CD14-positive monocyte (primary cell): ENCODE measurements around the gene FAM163B. TPM values are rescaled to one million over a fixed set of nuclear protein-coding genes. Genes with fewer than 3 reads are reported as not detected.

ENCODE experiments used
- DNase-seq, 3 donors: peaks; one replicate each; pipeline ENCODE4 v3.0.0-alpha.2; 2011 to 2022
- H2AFZ ChIP-seq: 2 replicates; pipeline ENCODE4 v1.6.0; 2012; ENCODE audit warnings: mild to moderate bottlenecking, low read depth, low read length, inconsistent platforms; ENCODE audit not compliant: insufficient read depth, poor library complexity, severe bottlenecking
- H3K27ac ChIP-seq, 2 donors: 1 replicate in 1 of 2; 2 replicates in 1 of 2; pipeline ENCODE4 v1.5.1; 2012 to 2013; ENCODE audit warnings: low read length in 2 of 2, control low read depth in 1 of 2, inconsistent platforms in 1 of 2, low read depth in 1 of 2, mild to moderate bottlenecking in 1 of 2
- H3K27me3 ChIP-seq, 2 donors: one replicate each; pipeline versions ENCODE4 v1.6.0 to v1.6.1; 2011 to 2013; ENCODE audit warnings: low read length in 2 of 2; ENCODE audit not compliant: control insufficient read depth in 2 of 2, insufficient read depth in 2 of 2
- H3K36me3 ChIP-seq, 2 donors: replicated peaks in 1 of 2; 1 replicate in 1 of 2; 2 replicates in 1 of 2; pipeline versions ENCODE4 v1.5.1 to v1.6.1; 2012 to 2013; ENCODE audit warnings: low read length in 2 of 2, control low read depth in 1 of 2, inconsistent platforms in 1 of 2, mild to moderate bottlenecking in 1 of 2; ENCODE audit not compliant: insufficient read depth in 2 of 2, control insufficient read depth in 1 of 2
- H3K4me1 ChIP-seq, 2 donors: 1 replicate in 1 of 2; 2 replicates in 1 of 2; pipeline versions ENCODE4 v1.5.1 to v1.6.1; 2012 to 2013; ENCODE audit warnings: low read length in 2 of 2, control low read depth in 1 of 2, inconsistent platforms in 1 of 2, mild to moderate bottlenecking in 1 of 2, moderate library complexity in 1 of 2; ENCODE audit not compliant: insufficient read depth in 2 of 2, control insufficient read depth in 1 of 2
- H3K4me2 ChIP-seq: replicated peaks from 2 replicates; pipeline ENCODE3; 2012; ENCODE audit warnings: low read length, moderate library complexity, mild to moderate bottlenecking; ENCODE audit not compliant: poor library complexity, severe bottlenecking; ENCODE audit errors: extremely low read depth
- H3K4me3 ChIP-seq, 3 experiments: fragments of 200-600 bp in 1 of 3; sonication (generic) in 1 of 3; replicated peaks in 1 of 3; 1 replicate in 2 of 3; 2 replicates in 1 of 3; pipeline ENCODE4 v1.5.1; 2011 to 2013; ENCODE audit warnings: low read length in 3 of 3, mild to moderate bottlenecking in 3 of 3, control low read depth in 2 of 3, low read depth in 2 of 3, inconsistent platforms in 1 of 3, moderate library complexity in 1 of 3
- H3K79me2 ChIP-seq: 2 replicates; pipeline ENCODE4 v1.6.0; 2012; ENCODE audit warnings: mild to moderate bottlenecking, control low read depth, inconsistent platforms, low read length, moderate library complexity; ENCODE audit not compliant: insufficient read depth
- H3K9ac ChIP-seq: 2 replicates; pipeline ENCODE4 v1.6.0; 2017; ENCODE audit warnings: low read length, mild to moderate bottlenecking; ENCODE audit not compliant: insufficient read depth, poor library complexity, severe bottlenecking
- H3K9me3 ChIP-seq, 2 donors: replicated peaks in 1 of 2; 1 replicate in 1 of 2; 2 replicates in 1 of 2; pipeline versions ENCODE4 v1.5.1 to v1.6.1; 2012 to 2013; ENCODE audit warnings: low read length in 2 of 2, control low read depth in 1 of 2; ENCODE audit not compliant: control insufficient read depth in 1 of 2, insufficient read depth in 1 of 2
- H4K20me1 ChIP-seq: 2 replicates; pipeline ENCODE4 v1.6.0; 2012; ENCODE audit warnings: mild to moderate bottlenecking, low read length, control low read depth, moderate library complexity; ENCODE audit not compliant: insufficient read depth
- H3K27ac Mint-ChIP-seq, 7 donors: one replicate each; pipeline ENCODE4 v1.8.0; 2020; ENCODE audit warnings: mild to moderate bottlenecking in 7 of 7, mixed read lengths in 7 of 7, moderate library complexity in 6 of 7, inconsistent platforms in 2 of 7
- H3K27me3 Mint-ChIP-seq, 3 donors: one replicate each; pipeline ENCODE4 v1.8.0; 2021 to 2022; ENCODE audit warnings: low read depth in 3 of 3, mild to moderate bottlenecking in 3 of 3, mixed read lengths in 3 of 3, moderate library complexity in 3 of 3, inconsistent platforms in 1 of 3
- H3K36me3 Mint-ChIP-seq, 2 donors: one replicate each; pipeline ENCODE4 v1.8.0; 2020; ENCODE audit warnings: mixed read lengths in 2 of 2, inconsistent platforms in 1 of 2, mild to moderate bottlenecking in 1 of 2
- H3K4me1 Mint-ChIP-seq: one replicate; pipeline ENCODE4 v1.8.0; 2020; ENCODE audit warnings: mild to moderate bottlenecking, mixed read lengths
- H3K4me3 Mint-ChIP-seq, 2 donors: one replicate each; pipeline ENCODE4 v1.8.0; 2020; ENCODE audit warnings: mild to moderate bottlenecking in 2 of 2, mixed read lengths in 2 of 2, moderate library complexity in 1 of 2
- H3K9me3 Mint-ChIP-seq, 7 donors: one replicate each; pipeline ENCODE4 v1.8.0; 2020 to 2022; ENCODE audit warnings: mixed read lengths in 7 of 7, mild to moderate bottlenecking in 6 of 7, moderate library complexity in 6 of 7, inconsistent platforms in 2 of 7
- CTCF ChIP-seq: fragments of 200-600 bp; IDR thresholded peaks from one replicate; pipeline ENCODE4 v1.8.0; 2022; ENCODE audit warnings: antibody characterized with exemption, mild to moderate bottlenecking
- WGBS: methylation state at CpG from one replicate; pipeline ENCODE4 v1.1.5; 2013; ENCODE audit warnings: missing lambda C conversion rate; ENCODE audit not compliant: insufficient coverage; 5-methylcytosine and 5-hydroxymethylcytosine counted together
- intact Hi-C, 2 donors: fragments of 100-400 bp; cut with micrococcal nuclease; formaldehyde crosslinking; loops; one replicate each; pipeline versions ENCODE4 v1.15.0 to v1.15.1; 2023
- polyA plus RNA-seq, 3 donors: library from polyadenylated mRNA; depleted of rRNA in 1 of 3; unstranded in 2 of 3; stranded (reverse) in 1 of 3; fragments of 300-500 nt in 2 of 3; fragments of >200 nt in 1 of 3; fragmentation: Illumina TruSeq in 2 of 3; gene quantifications; 1 replicate in 2 of 3; 2 replicates in 1 of 3; pipeline ENCODE4 v1.2.3, GENCODE V29; 2012 to 2021

FAM163B gene
- polyA plus RNA-seq, 3 donors = not detected

- Histone ChIP-seq H3K4me3 (no peak overlapping the region), H3K4me1 (no peaks in the 10 kb centered on the region), H4K20me1 (no peaks in the 10 kb centered on the region), H3K9ac (no peak overlapping the region), H3K79me2 (no peaks in the 10 kb centered on the region), H3K4me2 (no peak overlapping the region), H3K27me3 (no peaks in the 10 kb centered on the region), H3K36me3 (no peaks in the 10 kb centered on the region), H2AFZ (no peak overlapping the region), H3K9me3 (no peaks in the 10 kb centered on the region), H3K27ac (no peak overlapping the region)
- WGBS = 97% methylated on average over 17 of the region's 20 CpGs
- TF ChIP-seq CTCF = no peak
- DNase-seq = no peak
- intact Hi-C loops = no loop called here
- no peaks in the 10 kb centered on the region for H3K36me3 Mint-ChIP-seq
- no peak overlapping the region for H3K27ac Mint-ChIP-seq
- peaks cover 5 to 9% (median 8%) of the 10 kb centered on the region in 3 donors for H3K27me3 Mint-ChIP-seq
- H3K9me3 Mint-ChIP-seq = no peaks in the 10 kb centered on the region
- H3K4me1 Mint-ChIP-seq = no peaks in the 10 kb centered on the region
- H3K4me3 Mint-ChIP-seq = no peak overlapping the region
Observed at GRCh38 chr9:133643362-133643755, 34.2 kb upstream of the FAM163B start.

DNA sequence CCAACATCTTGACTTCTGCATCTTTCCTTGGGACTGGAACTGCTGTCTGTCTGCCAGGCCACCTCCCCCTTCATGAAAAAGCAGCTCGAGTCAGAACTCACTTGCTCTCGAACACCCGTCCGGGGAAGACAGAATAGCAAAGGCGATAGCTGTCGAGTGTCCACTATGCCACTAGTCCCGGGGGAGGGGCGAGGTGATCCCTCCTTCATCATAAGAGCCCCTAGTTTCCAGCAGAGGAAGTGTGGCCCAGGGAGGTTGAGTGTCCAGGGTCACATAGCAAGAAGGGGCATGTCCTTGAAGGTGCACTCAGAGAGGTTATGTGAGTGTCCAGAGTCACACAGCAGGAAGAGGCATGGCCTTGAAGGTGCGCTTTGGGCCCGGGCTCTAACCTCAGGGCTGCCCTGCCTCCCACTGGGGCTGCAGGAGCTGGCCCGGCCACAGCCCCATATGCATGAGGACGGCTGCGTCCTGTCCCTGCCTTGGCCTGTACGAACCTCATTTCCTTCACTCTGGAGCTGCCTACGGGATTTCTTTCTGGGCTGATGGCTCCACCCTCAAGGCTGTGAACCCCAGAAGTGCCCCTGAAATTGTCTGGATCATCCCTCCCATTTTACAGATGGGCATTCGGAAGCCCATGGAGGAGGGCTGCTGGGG is 33.6 kb upstream of the FAM163B start:
- H3K79me2 ChIP-seq = no peaks in the 10 kb centered on the region
- no peak for TF ChIP-seq CTCF
- no peak for DNase-seq
- no peak overlapping the region for H3K27ac Mint-ChIP-seq
- no peak overlapping the region for H3K4me2 ChIP-seq
- H3K9me3 ChIP-seq = no peaks in the 10 kb centered on the region
- no peak overlapping the region for H2AFZ ChIP-seq
- peaks cover 3 to 12% (median 9%) of the 10 kb centered on the region in 3 donors for H3K27me3 Mint-ChIP-seq
- H3K9ac ChIP-seq = no peak overlapping the region
- no peaks in the 10 kb centered on the region for H3K36me3 Mint-ChIP-seq
- no peak overlapping the region for H3K4me3 ChIP-seq
- no peaks in the 10 kb centered on the region for H4K20me1 ChIP-seq
- H3K4me1 ChIP-seq = no peaks in the 10 kb centered on the region
- H3K36me3 ChIP-seq = no peaks in the 10 kb centered on the region
- H3K4me3 Mint-ChIP-seq = no peak overlapping the region
- H3K27me3 ChIP-seq = no peaks in the 10 kb centered on the region
- no peak overlapping the region for H3K27ac ChIP-seq
- intact Hi-C loops = no loop called here
- 96% methylated on average over 10 of the region's 16 CpGs for WGBS
- no peaks in the 10 kb centered on the region for H3K4me1 Mint-ChIP-seq
- H3K9me3 Mint-ChIP-seq = no peaks in the 10 kb centered on the region
